Tibial nerve (tissue), 4 donors: ENCODE measurements around the gene HNRNPA3. TPM values are rescaled to one million over a fixed set of nuclear protein-coding genes. Genes with fewer than 3 reads are reported as not detected.
A peak's percentile ranks its signal among the peaks of the same experiment; 100 is the strongest.

ENCODE experiments used
- DNase-seq, 2 donors: peaks; one replicate each; pipeline ENCODE4 v3.0.0-alpha.2; 2019; ENCODE audit warnings: low spot score in 2 of 2
- H3K27ac ChIP-seq, 4 donors: fragments of 200-600 bp; sonication (generic) in 3 of 4; one replicate each; pipeline ENCODE4 v1.5.1; 2017 to 2019; ENCODE audit warnings: mild to moderate bottlenecking in 1 of 4
- H3K27me3 ChIP-seq, 2 donors: fragments of 200-600 bp; sonication (generic) in 1 of 2; one replicate each; pipeline versions ENCODE4 v1.5.1 to v1.6.0; 2017 to 2019
- H3K36me3 ChIP-seq, 3 donors: fragments of 200-600 bp; sonication (generic); one replicate each; pipeline ENCODE4 v1.5.1; 2018 to 2019
- H3K4me1 ChIP-seq, 4 donors: fragments of 200-600 bp; sonication (generic) in 3 of 4; one replicate each; pipeline ENCODE4 v1.5.1; 2017 to 2019
- H3K4me3 ChIP-seq, 4 donors: fragments of 200-600 bp; sonication (generic) in 3 of 4; one replicate each; pipeline ENCODE4 v1.5.1; 2017 to 2019; ENCODE audit warnings: mild to moderate bottlenecking in 1 of 4, moderate library complexity in 1 of 4
- H3K9me3 ChIP-seq, 4 donors: fragments of 200-600 bp; sonication (generic) in 3 of 4; one replicate each; pipeline ENCODE4 v1.5.1; 2017 to 2019
- EP300 ChIP-seq, 2 donors: sonication (generic); formaldehyde crosslinking; IDR thresholded peaks; one replicate each; pipeline ENCODE4 v1.6.1; 2017; ENCODE audit warnings: antibody characterized with exemption in 2 of 2, mild to moderate bottlenecking in 1 of 2
- POLR2A ChIP-seq, 2 donors: fragments of 450-650 bp; IDR thresholded peaks; one replicate each; pipeline ENCODE4 v1.6.1; 2017; ENCODE audit warnings: antibody characterized with exemption in 2 of 2, mild to moderate bottlenecking in 2 of 2, moderate library complexity in 2 of 2
- WGBS, 2 donors: methylation state at CpG; one replicate each; pipeline ENCODE4 v1.1.5; 2018; 5-methylcytosine and 5-hydroxymethylcytosine counted together
- total RNA-seq, 4 donors: library from RNA; depleted of rRNA; stranded (reverse); fragments of >200 nt; gene quantifications; one replicate each; pipeline ENCODE4 v1.1.0, GENCODE V29; 2016
- TF ChIP-seq, protein P1 (sequence below), 5 experiments: fragments of 200-600 bp in 3 of 5; fragments of 450-650 bp in 2 of 5; sonication (generic) in 3 of 5; IDR thresholded peaks; one replicate each; pipeline ENCODE4 v1.5.1; 2016 to 2019; ENCODE audit warnings: antibody characterized with exemption in 5 of 5, mild to moderate bottlenecking in 3 of 5, moderate library complexity in 2 of 5

The HNRNPA3 gene
- total RNA-seq, 4 donors from 2014 or later, result 77.3 to 102 (median 94.4) TPM

DNA sequence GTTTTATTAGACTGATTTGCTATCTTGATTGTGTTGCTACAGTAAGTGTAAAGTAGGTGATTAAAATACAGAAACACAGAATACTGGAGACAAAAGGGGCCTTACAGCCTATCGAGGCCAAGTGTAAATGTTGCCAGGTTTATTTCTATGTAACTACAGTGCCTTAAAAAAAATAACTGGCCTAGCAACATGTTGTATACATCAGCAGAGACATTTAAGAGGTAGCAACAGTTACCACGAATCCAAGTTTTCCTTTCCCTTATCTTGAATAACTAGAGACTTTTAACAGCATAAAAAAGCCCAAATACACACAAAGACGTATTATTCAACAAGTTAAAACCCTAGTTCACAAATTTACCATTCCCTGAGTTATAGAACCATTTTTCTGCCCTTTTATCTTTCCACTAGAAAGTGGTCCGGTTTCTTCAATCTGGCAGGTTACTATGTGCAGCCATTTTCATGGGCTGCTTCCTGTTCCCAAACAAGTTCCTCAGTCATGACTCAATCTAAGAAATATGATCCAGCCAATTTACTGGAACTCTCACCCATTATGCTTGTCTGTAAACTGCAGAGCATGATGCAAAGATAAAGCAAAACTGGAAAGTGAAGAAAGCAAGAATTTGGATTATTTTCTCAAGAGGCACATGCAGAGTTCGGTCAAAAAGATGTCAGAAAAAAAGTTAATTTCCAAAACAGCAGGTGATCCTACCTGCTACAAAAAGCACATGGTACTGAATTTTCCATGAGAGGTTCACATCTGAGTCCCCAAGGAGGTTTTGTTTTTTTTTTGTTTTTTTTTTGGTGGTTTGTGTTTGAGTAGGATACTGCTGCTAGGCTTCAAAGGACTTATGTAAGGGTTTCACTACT is 29.8 kb downstream of the HNRNPA3 start:
- peak overlapping the region in 3 of 4 donors; percentile 6 to 22 (median 7) for H3K4me3 ChIP-seq
- DNase-seq, result peak in 1 of 2 donors; percentile 43
- WGBS, 2 donors, result 6 to 9% methylated on average over 5 of the region's 5 CpGs
- no peaks in the 10 kb centered on the region for H3K36me3 ChIP-seq
- peak overlapping the region; percentile 60 to 97 (median 82) for H3K27ac ChIP-seq
- TF ChIP-seq POLR2A (IDR thresholded peaks at IDR 0.05) (no peak), EP300 (IDR thresholded peaks at IDR 0.05) (peak; percentile 82 to 89)
- TF ChIP-seq, protein P1, sequence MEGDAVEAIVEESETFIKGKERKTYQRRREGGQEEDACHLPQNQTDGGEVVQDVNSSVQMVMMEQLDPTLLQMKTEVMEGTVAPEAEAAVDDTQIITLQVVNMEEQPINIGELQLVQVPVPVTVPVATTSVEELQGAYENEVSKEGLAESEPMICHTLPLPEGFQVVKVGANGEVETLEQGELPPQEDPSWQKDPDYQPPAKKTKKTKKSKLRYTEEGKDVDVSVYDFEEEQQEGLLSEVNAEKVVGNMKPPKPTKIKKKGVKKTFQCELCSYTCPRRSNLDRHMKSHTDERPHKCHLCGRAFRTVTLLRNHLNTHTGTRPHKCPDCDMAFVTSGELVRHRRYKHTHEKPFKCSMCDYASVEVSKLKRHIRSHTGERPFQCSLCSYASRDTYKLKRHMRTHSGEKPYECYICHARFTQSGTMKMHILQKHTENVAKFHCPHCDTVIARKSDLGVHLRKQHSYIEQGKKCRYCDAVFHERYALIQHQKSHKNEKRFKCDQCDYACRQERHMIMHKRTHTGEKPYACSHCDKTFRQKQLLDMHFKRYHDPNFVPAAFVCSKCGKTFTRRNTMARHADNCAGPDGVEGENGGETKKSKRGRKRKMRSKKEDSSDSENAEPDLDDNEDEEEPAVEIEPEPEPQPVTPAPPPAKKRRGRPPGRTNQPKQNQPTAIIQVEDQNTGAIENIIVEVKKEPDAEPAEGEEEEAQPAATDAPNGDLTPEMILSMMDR (IDR thresholded peaks at IDR 0.05), result no peak
- H3K27me3 ChIP-seq, result no peaks in the 10 kb centered on the region
- H3K9me3 ChIP-seq, result no peaks in the 10 kb centered on the region
- peaks cover 3 to 100% (median 89%) of the 10 kb centered on the region in 4 donors for H3K4me1 ChIP-seq

DNA sequence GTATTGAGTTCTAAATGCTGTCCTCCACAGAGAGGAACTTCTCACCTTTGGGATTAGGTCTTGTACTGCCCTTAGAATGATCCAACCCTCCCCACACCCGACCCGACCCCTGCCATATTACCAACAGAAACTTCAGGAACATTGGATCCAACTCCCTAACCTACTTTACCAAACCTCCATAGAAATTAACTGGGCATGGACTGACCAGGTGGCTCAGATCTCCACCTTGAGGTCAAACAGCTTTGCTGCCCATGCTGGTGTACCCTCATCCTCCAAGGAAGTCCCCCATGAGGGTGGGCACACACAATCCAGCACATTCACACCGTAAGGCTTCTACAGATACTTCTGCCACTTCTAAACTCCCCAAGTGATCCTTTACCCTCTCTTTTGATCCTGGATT is 30.5 kb downstream of the HNRNPA3 start:
- H3K4me3 ChIP-seq, result peak overlapping the region in 2 of 4 donors; percentile 1 to 18
- H3K27me3 ChIP-seq, result no peaks in the 10 kb centered on the region
- DNase-seq, result no peak
- peak overlapping the region; percentile 60 to 97 (median 82) for H3K27ac ChIP-seq
- WGBS, 2 donors, result 64 to 70% methylated on average over 3 of the region's 3 CpGs
- H3K9me3 ChIP-seq, result no peaks in the 10 kb centered on the region
- peaks cover 3 to 100% (median 88%) of the 10 kb centered on the region in 4 donors for H3K4me1 ChIP-seq
- no peak for TF ChIP-seq POLR2A (IDR thresholded peaks at IDR 0.05)
- TF ChIP-seq EP300 (IDR thresholded peaks at IDR 0.05), result no peak
- TF ChIP-seq, protein P1 (IDR thresholded peaks at IDR 0.05), result no peak
- no peaks in the 10 kb centered on the region for H3K36me3 ChIP-seq

DNA sequence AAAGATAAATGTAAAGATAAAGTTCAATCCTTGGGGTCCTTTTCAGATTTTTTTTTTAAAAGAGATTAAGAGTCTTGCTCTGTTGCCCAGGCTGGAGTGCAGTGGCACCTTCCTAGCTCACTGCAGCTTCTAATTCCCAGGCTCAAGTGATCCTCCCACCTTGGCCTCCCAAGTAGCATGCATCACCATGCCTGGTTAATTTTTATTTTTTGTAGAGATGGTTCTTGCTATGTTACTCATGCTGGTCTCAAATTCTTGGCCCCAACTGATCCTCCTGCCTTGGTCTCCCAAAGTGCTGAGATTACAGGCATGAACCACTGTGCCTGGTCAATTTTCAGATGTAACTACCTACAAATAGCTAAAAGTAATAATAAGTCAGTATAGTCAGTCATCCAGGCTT is 30.9 kb downstream of the HNRNPA3 start:
- peaks cover 3 to 100% (median 86%) of the 10 kb centered on the region in 4 donors for H3K4me1 ChIP-seq
- no peaks in the 10 kb centered on the region for H3K9me3 ChIP-seq
- no peak for TF ChIP-seq EP300 (IDR thresholded peaks at IDR 0.05)
- TF ChIP-seq, protein P1 (IDR thresholded peaks at IDR 0.05), result no peak
- no peak for TF ChIP-seq POLR2A (IDR thresholded peaks at IDR 0.05)
- H3K4me3 ChIP-seq, result peak overlapping the region in 1 of 4 donors; percentile 1
- H3K36me3 ChIP-seq, result no peaks in the 10 kb centered on the region
- DNase-seq, result no peak
- peak overlapping the region; percentile 60 to 97 (median 82) for H3K27ac ChIP-seq
- H3K27me3 ChIP-seq, result no peaks in the 10 kb centered on the region

DNA sequence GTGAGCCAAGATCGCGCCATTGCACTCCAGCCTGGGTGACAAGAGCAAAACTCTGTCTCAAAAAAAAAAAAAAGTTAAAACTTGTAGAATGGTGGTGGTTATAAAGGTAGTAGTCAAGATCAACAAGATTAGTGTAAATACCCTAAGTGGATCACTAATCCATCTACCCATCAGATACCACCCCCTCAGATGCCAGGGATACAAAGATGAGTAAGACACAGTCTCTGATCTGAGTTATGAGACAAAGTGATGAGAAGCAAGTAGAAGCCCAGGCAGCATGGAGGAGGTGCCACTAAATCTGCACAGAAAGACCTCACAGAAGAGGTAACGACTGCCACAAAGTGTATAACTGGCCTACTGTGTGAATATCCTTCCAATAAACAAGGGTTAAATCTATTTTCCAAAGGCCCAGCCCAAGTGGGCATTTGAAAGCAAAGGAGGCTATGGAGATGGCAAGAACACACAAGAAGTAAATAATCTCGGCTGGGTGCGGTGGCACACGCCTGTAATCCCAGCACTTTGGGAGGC is 31.7 kb downstream of the HNRNPA3 start:
- H3K27ac ChIP-seq, result peak overlapping the region in 3 of 4 donors; percentile 76 to 97 (median 88)
- peaks cover 0 to 100% (median 81%) of the 10 kb centered on the region in 4 donors for H3K4me1 ChIP-seq
- H3K9me3 ChIP-seq, result no peaks in the 10 kb centered on the region
- no peak for DNase-seq
- 95 to 97% methylated on average over 6 of the region's 6 CpGs for WGBS, 2 donors
- no peaks in the 10 kb centered on the region for H3K36me3 ChIP-seq
- TF ChIP-seq, protein P1 (IDR thresholded peaks at IDR 0.05), result no peak
- TF ChIP-seq EP300 (IDR thresholded peaks at IDR 0.05) (no peak), POLR2A (IDR thresholded peaks at IDR 0.05) (no peak)
- H3K27me3 ChIP-seq, result no peaks in the 10 kb centered on the region
- no peak overlapping the region for H3K4me3 ChIP-seq

DNA sequence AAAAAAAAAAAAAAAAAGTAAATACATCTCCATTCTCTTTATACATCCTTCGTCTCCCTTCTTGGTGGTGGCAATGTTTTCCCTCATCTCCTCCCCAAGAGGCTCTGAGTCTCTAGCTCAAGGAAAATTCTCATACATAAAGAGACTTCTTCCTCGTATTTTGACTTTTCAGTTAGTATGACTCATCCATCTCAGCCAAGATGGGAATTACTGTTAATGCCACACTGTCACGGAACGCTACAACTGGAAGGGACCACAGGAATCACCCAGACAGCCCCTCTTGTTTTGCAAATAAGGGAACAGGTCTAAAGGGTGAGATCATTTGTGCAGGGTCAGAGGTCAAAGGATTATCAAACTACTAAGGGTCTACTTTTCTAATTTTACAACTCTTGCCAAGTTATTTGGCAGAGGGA is 32.4 kb downstream of the HNRNPA3 start:
- Histone ChIP-seq H3K27ac (peak overlapping the region in 3 of 4 donors; percentile 50 to 97 (median 88)), H3K9me3 (no peaks in the 10 kb centered on the region), H3K4me3 (no peak overlapping the region), H3K27me3 (no peaks in the 10 kb centered on the region), H3K4me1 (peaks cover 0 to 99% (median 76%) of the 10 kb centered on the region in 4 donors), H3K36me3 (no peaks in the 10 kb centered on the region)
- no peak for DNase-seq
- TF ChIP-seq EP300 (IDR thresholded peaks at IDR 0.05) (no peak), POLR2A (IDR thresholded peaks at IDR 0.05) (no peak)
- TF ChIP-seq, protein P1 (IDR thresholded peaks at IDR 0.05), result no peak
- 15 to 21% methylated on average over 4 of the region's 4 CpGs for WGBS, 2 donors
